ENCODE data around the gene ADAMTS9.

The ADAMTS9 gene

DNA sequence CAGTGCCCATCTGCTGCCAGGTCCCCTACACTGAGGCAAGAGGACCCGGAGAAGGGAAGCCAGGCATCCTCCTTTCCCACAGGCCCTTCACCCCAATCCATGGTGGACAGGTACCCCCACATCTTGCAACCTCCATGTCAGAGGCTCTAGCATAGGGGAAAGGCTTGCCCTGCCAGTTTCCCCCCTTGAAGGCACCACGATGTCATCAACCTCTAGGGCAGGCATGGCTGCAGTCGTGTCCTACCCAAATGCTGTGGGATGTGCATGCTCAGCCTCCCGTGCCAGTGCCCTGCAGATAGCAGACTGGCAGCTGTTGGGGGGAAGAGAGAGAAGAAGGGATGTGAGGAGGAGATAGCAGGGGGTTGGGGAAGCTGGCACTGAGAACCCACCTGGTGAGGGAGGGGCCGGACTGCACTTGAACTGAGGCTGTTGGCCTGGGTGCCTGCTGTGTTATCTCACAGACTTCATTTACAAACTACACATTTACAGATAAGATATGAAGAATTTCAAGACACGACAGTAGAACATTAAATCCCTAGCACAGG is 197.5 kb downstream of the ADAMTS9 start:
- DNase-seq (ENCODE audit: low spot score): peak; percentile 12

DNA sequence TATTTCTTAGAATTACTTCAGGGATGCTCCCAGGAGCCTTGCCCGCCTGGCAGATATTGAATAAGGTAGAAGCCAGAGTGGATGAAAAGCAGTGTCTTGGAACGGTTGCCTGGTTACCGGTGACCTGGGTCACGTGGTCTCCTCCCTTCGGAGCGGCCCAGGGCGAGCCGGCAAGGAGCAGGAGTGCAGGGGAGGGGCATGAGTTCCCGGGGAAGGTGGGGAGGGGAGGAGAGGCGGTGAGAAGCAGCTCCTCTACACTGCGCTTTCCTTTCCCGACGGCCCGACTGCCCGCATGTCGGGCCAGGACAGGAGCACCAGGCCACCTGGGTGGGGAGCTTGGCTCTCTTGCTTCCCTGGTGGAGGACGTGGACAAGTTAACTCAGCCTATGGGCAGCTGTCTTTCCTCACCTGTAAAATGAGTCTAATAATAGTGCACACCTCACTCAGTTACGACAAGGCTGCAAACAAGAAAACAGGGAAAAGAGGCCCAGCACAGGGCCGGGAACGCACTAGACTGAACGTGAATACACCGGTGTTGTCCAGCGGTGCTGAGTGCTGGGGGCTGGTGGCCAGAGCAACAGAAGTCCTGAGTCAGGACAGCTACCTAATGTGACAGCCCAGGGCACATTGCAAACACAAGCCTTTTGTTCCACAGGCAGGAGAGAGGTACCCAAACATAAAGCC is 198.3 kb downstream of the ADAMTS9 start:
- no peak for DNase-seq (ENCODE audit: low spot score)

GRCh38 chr3:64488939-64489338 is 198.9 kb downstream of the ADAMTS9 start:
- DNase-seq (ENCODE audit: low spot score): no peak

- DNase-seq (ENCODE audit: low spot score): peak; percentile 53
These were observed 203.4 kb downstream of the ADAMTS9 start for GRCh38 chr3:64484289-64484992.

DNA sequence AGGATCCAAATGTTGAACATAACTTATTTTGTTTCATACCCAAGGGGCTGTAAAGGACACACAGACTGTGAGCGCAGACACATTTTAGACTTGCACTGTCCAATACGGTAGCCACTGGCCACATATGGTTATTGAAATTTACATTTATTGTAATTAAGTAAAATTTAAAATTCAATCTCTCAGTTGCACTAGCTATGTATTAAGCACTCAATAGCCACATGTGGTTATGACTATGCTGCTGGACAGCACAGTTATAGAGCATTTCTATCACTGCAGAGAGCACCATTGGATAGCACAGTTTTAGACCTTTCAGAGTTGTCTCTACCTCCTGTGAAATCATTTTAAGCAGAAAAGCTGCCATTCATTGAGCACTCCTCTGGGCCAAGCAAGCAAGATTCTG is 204.3 kb downstream of the ADAMTS9 start:
- no peak for DNase-seq (ENCODE audit: low spot score)

GRCh38 chr3:64475037-64475436 is 212.8 kb downstream of the ADAMTS9 start:
- DNase-seq (ENCODE audit: low spot score): no peak

GRCh38 chr3:64473466-64473865 is 214.3 kb downstream of the ADAMTS9 start:
- DNase-seq (ENCODE audit: low spot score): no peak

GRCh38 chr3:64470436-64470835 is 217.4 kb downstream of the ADAMTS9 start:
- no peak for DNase-seq (ENCODE audit: low spot score)

DNA sequence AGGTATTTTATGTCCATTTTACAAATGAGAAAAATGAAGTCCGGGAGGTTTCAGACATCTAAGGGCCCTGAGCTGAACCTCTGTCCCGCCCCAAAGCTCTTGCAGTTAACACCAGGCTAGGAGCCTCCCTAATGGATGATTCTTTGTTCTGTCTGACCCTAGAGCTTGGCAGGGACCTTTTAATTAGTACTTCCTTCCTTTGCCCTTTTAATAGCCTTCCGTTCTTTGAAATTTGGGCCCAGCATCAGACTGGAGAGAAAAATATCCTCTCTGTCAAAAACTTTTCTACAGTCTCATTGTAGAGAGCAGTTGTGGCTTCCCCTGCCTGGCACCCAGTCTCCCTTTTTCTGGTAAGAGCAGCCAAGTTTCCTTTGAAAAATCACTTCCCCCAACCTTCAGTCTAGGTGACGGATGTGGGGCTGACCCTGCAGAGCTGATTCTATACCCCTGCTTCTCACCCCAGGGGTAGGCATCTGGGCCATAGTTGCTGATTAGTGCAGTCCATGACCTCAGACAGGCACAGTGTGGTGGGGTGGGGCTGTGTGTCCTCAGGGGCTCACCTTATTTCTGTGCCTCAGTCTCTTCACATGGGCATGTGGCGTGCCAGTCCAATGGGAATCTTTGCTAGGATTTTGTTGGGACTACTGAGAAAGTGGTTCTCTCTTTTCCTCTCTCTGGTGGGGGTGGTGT is 220.4 kb downstream of the ADAMTS9 start:
- DNase-seq (ENCODE audit: low spot score): no peak
